Kidney epithelial cell (primary cell): ENCODE data around the gene MEIOSIN. TPM values are rescaled to one million over a fixed set of nuclear protein-coding genes. Genes with fewer than 3 reads are reported as not detected.
"Not testable (repeated sequence)": the region's sequence is repeated elsewhere in the genome, so short reads cannot be mapped to it uniquely, and the experiment has no call there.

ENCODE experiments used
- DNase-seq: peaks from one replicate; pipeline ENCODE4 v3.0.0-alpha.2; 2010; ENCODE audit warnings: low read depth
- H3K27me3 ChIP-seq: 2 replicates; pipeline ENCODE4 v1.6.0; 2011; ENCODE audit warnings: low read length; ENCODE audit not compliant: control insufficient read depth, insufficient read depth
- H3K36me3 ChIP-seq: 2 replicates; pipeline ENCODE4 v1.5.1; 2011; ENCODE audit warnings: low read length; ENCODE audit not compliant: control insufficient read depth, insufficient read depth
- H3K4me3 ChIP-seq: 2 replicates; pipeline ENCODE4 v1.5.1; 2011; ENCODE audit warnings: low read depth, mild to moderate bottlenecking, control low read depth, low read length
- total RNA-seq: library from RNA; depleted of rRNA; stranded (reverse); fragments of >200 nt; gene quantifications from 2 replicates; pipeline ENCODE4 v1.2.3, GENCODE V29; 2015
- TF ChIP-seq, protein P1 (sequence below): IDR thresholded peaks from 2 replicates; pipeline ENCODE4 v1.5.1; 2011; ENCODE audit warnings: mild to moderate bottlenecking, moderate library complexity, low read length, control low read depth, inconsistent platforms; ENCODE audit not compliant: insufficient read depth, poor library complexity, severe bottlenecking

MEIOSIN gene
- total RNA-seq, 1 donor from 2014 or later: not detected

DNA sequence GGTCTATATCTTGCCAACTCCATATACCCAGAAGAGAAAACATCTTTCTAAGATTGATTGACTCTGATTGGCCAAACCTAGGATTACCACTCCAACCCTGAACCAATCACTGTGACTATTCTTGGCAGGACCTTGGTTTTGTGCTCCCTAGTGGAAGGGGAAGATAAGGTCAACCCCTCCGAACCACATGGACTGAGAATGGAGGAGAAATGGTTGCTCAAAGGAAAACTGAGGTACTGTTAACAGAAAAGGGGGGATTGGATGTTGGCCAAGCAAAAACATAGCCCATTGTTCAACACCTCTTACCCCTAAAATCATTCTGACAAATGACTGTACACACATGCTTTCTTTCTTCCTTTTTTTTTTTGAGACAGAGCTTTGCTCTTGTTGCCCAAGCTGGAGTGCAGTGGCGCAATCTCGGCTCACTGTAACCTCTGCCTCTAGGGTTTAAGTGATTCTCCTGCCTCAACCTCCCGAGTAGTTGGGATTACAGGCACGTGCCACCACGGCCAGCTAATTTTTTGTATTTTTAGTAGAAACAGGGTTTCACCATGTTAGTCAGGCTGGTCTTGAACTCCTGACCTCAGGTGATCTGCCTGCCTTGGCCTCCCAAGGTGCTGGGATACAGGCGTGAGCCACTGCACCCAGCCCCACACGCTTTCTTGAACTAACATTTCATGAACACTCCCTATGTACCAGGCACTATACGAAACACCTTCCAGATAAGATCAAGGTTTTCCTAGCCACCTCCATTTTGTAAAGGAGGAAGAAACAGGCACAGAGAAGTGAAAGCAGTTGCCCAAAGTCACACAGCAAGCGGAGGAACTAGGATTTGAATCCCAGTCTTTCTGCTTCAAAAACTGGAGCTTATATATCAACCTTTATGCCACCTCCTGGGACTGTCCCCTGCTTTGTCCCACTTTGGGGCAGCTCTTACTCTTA lies 6.5 kb downstream of the MEIOSIN start:
- TF ChIP-seq, protein P1, sequence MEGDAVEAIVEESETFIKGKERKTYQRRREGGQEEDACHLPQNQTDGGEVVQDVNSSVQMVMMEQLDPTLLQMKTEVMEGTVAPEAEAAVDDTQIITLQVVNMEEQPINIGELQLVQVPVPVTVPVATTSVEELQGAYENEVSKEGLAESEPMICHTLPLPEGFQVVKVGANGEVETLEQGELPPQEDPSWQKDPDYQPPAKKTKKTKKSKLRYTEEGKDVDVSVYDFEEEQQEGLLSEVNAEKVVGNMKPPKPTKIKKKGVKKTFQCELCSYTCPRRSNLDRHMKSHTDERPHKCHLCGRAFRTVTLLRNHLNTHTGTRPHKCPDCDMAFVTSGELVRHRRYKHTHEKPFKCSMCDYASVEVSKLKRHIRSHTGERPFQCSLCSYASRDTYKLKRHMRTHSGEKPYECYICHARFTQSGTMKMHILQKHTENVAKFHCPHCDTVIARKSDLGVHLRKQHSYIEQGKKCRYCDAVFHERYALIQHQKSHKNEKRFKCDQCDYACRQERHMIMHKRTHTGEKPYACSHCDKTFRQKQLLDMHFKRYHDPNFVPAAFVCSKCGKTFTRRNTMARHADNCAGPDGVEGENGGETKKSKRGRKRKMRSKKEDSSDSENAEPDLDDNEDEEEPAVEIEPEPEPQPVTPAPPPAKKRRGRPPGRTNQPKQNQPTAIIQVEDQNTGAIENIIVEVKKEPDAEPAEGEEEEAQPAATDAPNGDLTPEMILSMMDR: no peak
- Histone ChIP-seq H3K4me3 (no peak overlapping the region), H3K27me3 (no peaks in the 10 kb centered on the region), H3K36me3 (no peaks in the 10 kb centered on the region)
- no peak for DNase-seq

DNA sequence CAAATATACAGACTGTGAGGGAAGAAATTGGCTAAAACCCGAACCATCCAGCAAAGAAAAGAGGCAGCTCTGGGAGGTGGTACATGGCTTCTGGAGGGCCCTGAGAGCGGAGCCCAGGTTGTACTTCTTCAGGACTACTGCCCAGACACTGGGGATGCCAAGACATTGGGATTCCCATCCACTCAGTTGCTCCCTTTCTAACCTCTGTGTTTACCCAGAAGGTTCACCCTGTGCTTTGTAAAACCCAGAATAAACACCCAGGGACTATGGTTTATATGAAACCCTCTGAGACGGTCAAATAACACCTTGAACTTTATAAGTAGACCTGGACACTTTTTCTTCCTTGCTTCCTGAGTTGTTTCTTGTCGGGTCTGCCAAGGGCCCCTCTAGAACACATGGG lies 9.7 kb downstream of the MEIOSIN start:
- TF ChIP-seq, protein P1: no peak
- H3K27me3 ChIP-seq: peaks cover 5% of the 10 kb centered on the region
- no peaks in the 10 kb centered on the region for H3K36me3 ChIP-seq
- no peak overlapping the region for H3K4me3 ChIP-seq
- no peak for DNase-seq

DNA sequence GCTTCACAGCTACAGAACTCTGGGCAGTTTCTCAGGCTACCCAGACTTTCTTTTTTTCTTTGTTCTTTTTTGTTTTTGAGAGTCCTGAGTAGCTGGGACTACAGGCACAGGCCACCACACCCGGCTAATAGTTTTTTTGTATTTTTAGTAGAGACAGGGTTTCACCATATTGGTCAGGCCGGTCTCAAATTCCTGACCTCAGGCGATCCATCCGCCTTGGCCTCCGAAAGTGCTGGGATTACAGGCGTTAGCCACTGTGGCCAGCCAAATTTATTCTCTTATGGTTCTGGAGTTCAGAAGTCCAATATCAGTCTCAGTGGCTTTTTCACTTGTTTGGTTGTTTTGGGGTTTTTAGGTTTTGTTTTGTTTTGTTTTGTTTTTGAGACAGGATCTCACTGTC lies 12.4 kb downstream of the MEIOSIN start:
- H3K36me3 ChIP-seq: no peaks in the 10 kb centered on the region
- DNase-seq: no peak
- TF ChIP-seq, protein P1: no peak

DNA sequence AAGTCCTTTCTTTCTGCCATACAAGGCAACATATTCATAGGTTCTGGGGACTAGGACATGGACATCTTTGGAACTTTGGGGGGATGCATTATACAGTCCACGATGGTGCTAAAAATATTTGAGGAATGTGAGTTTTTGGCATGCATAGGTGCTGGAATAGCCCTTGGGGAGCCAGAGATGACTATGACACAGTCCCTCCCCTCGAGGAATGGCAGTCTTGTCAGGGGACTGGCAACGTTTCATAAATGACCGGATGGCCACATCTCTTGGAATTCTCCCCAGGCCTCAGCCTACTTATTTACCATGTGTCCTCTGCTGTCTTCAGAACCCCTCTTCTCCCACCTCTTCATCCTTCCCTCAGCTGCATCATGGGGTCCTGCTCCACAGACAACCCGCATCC lies 13.6 kb downstream of the MEIOSIN start:
- DNase-seq: no peak
- H3K27me3 ChIP-seq: peaks cover 5% of the 10 kb centered on the region
- TF ChIP-seq, protein P1: no peak
- H3K4me3 ChIP-seq: no peak overlapping the region
- H3K36me3 ChIP-seq: no peaks in the 10 kb centered on the region

More for the DNA sequence above, 12.4 kb downstream of the MEIOSIN start:
- H3K4me3 ChIP-seq: no peak overlapping the region
- H3K27me3 ChIP-seq: peaks cover 5% of the 10 kb centered on the region

DNA sequence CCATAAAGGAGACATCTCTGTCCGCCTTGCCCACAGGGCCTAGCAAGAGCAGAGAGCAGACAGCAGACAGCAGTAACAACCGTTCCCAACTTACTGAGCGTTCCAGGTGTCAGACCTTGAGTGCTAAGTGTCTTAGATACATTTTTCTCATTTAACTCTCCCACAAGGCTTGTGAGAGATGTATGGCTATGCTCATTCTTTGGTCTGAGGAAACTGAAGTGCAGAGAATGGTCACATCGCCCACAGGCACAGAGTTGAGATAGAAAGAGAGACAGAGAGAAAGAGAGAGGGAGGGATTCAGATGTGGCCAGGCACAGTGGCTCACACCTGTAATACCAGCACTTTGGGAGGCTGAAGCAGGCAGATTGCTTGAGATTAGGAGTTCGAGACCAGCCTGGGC lies 14.3 kb downstream of the MEIOSIN start:
- no peaks in the 10 kb centered on the region for H3K36me3 ChIP-seq
- H3K27me3 ChIP-seq: peaks cover 5% of the 10 kb centered on the region
- no peak for DNase-seq
- H3K4me3 ChIP-seq: no peak overlapping the region
- TF ChIP-seq, protein P1: no peak

DNA sequence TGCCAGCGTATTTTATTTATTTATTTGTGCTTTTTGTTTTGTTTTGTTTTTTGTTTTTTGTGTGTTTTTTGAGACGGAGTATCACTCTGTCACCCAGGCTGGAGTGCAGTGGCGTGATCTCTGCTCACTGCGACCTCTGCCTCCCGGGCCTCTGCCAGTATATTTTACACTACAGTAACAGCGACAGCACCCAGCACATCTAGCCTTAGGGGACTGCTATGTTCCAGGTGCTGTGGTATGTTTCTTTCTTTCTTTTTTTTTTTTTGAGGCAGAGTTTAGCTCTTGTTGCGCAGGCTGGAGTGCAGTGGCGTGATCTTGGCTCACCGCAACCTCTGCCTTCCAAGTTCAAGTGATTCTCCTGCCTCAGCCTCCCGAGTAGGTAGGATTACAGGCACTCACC lies 18.2 kb downstream of the MEIOSIN start:
- H3K27me3 ChIP-seq, DNase-seq, H3K36me3 ChIP-seq, H3K4me3 ChIP-seq: not testable (repeated sequence)
